Measurements from ENCODE around the gene KAZN.

Gene KAZN

DNA sequence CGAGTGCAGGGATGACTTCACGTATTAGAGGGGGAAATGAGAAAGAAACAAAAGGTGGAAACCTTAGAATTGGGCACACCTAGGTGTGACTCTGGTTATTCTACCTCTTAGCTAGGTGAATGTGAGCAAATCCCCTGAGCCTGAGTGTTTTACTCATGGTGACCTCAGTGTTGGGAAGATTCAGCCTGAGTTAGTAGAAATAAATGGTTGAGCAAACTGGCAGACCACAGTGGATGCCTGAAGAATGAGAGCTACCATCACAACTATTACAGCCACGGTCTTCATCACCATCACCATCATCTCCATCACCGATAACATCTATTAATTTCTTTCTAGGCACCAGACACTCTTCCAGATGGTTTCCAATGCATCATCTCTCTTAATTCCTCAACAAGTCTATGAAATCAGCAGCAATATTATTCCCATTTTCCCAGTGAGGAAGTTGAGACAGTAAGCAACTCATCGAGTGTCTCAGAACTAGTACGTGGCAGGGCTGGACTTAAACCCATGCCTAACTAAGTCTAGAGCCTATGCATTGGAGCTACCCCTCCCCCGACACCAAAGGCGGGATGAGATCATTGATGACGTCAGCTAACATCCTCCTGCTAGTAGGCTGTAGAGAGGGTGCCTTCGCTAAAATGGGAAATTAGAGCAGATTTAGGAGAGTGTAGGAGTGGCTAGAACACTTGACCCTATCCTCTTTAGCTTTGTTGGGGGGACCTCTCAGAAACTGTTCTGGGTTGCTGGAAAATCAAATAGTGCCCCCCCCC is 7.9 kb upstream of the KAZN start:
- no peak for DNase-seq

DNA sequence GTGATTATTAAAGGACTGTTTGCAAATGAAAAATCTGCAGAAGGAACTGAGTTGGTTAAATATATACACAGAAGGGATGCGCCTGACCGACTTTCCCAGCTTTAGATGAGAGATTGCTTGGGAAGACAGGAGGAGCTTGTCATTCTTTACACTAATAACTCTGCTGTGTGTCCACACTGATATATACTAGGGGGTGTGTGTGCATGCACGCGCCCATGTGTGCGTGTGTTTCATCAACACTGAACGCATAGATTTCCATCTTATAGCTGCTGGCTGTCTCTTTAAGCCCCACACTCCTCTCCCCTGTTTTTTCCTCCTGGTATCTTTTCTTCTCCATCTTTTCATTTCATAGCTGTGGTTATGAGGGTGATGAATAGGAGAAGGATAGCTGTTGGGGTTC is 6.9 kb upstream of the KAZN start:
- DNase-seq, result no peak

DNA sequence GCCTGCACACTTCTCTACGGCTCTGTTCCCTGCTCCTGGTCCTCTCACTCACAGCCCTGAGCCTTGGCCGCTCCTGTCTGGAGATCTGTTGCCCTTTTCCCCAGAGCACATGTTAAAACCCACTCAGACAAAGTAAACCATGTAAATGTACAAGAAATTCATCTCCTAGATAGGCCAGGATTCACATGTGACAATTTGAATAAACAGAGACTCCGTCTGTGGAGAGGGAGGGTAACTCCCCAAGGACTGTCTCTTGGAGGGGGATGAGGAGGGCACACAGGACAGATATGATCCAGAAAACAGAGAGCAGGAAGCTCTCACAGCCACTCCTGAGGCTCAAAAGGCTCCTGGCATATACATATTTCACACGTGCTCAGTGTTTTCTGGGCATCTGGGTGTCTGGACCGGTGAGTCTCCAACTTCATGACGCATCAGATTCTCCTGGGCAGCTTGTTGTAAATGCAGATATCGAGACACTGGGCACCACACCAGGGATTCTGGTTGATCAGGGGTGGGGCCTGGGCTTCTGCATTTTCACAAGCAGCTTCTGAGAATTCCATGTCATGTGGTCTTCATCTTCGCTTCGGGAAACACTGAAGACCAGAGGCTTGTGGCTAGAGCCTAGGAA is 6.4 kb upstream of the KAZN start:
- DNase-seq, result no peak

DNA sequence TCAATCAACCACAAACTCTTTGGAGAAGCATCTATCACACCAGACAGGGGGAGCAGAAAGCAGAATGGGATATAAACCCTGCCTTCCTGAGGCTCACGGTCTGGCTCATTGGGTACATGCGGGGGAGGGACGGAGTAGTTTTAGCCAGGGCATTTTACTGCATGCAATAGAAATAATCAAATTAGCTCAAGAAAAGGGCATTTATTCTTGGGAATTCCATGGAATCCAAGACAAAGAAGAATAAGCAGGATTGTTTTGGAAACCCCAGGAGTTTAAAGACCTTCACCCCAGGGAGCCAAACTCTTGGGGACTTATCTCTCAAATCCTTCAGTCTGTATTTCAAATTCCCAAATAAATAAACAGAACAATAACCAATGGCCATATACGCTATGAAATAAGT is 5.2 kb upstream of the KAZN start:
- DNase-seq, result no peak

DNA sequence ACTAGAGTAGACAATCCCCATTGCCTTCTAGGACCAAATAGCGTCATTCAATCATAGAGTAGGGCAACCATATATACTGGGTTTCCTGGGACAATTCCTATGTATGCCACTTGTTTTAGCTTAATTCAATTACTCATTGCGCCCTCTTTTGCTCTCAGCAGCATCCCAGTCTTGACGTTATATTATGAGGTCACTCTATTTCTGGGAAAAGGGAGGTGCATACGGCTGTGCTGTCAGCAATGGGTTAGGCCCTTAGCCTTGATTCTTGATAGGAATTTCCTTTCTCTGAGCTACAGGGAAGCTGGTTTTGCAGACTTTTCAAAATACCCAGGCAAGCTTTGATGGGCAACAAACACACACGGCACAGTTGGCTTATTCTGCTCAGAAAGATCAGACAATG is 4.4 kb upstream of the KAZN start:
- no peak for DNase-seq

DNA sequence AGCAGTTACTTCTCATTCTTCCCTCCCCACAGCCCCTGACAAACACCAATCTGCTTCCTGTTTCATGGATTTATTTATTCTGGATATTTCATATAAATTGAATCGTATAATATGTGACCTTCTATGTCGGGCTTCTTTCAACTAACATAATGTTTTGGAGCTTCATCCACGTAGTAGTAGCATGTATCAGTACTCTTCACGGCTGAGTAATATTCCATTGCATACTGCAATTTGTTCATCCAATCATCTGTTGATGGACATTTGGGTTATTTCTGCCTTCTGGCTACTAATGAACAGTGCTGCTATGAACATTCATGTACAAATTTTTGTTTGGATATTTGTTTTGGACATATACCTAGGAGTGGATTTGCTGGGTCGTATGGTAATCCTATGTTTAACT is 1.9 kb upstream of the KAZN start:
- DNase-seq, result no peak

DNA sequence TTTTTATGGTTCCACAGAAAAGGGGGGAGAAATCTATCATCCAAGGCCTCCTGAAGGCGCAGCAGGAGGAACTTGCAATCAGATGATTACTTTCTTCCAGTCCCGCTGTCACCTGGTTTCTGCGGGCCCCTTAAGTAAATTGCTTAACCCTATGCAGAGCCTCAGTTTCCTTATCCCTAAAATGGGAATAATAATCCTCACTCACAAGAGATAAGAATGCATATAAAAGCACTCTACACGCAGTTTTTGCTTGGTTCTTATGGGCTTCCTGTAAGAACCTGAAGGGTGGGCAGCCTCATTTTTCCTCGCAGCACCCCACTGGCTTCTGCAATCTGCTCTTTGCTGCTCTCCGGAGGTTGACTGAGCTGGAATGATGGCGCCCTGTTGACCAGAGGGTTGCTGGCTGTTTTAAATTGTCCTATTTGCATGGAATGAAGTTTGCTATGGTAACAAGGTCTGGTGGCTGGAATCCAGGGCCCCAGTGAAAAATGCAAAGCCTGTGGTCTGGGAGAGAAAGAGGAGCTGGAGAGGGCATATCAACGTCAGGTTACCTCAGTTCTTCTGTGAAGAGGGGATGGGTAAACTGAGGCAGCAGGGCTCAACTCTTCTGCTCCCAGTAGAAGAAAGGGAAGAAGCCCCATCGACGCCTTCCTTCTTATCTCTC is 1.0 kb upstream of the KAZN start:
- no peak for DNase-seq

DNA sequence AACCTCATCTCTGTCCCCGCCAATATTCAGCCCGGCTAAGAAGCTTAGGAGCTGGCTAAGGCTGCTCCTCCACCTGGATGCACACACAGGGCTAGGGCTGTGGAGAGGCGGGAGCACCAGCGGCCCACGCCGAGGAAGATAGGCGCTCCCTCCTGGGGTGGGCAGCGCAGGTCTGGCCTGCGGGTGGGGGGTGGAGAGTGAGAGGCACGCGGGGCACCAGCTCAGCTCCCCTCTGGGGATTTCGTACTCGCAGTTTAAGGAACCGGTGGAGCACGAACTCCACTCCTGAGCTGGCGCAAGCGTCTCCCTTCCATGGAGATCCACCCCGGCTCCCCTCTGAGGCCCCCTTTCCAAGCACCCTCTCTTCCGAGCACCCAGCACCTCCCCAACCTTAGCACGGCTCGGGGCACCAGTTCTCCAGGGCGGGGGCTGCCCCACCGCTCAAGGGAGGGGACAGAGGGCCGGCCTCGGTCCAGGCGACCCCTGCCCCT is 433 bp upstream of the KAZN start:
- no peak for DNase-seq

DNA sequence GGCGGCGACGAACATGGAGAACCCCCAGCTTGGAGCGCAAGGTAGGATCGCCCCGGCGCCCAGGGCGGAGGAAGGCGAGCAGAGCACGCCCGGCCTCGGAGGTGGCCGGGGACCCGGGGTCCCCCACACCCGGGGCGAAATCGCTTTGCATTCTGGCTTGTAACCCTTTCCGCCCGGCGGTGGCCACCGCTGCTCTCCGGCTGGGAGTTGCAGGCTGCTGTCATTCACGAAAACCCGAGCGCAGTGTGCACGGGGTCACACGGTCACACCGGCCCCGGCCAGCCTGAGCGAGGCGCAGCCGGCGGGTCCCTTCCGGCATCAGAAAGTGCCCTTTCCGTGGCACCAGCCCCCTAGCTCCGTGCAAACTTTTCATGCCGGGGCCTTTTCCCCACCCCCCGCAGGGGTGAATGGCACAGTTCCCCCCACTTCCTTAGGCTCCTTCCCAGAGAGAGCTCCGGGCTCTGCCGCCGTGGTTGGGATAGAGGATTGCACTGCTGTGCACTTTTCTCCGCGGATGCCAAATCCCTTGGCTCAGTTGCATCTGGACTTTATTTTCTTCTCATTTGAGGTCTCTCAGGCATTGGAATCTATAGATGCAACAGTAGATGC is 802 bp downstream of the KAZN start:
- no peak for DNase-seq

DNA sequence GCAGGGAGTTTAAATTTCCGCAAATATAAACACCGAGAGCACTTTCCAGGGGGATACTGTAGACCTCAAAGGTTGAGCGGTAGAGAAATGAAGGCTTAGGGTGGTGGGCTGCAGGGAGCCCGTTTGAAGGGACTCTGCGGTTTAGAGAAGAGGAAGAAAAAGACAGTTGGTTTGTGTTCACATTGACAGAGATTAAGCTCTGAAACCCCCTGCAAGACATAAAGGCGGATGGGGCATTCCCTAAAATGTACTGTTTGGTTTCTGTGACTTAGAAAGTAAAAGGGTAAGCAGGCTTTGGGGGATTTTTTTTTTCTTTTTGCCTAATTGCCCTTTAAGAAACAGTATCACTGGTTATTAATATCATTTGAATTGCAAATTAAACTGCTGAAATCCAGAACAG is 1.3 kb downstream of the KAZN start:
- no peak for DNase-seq

DNA sequence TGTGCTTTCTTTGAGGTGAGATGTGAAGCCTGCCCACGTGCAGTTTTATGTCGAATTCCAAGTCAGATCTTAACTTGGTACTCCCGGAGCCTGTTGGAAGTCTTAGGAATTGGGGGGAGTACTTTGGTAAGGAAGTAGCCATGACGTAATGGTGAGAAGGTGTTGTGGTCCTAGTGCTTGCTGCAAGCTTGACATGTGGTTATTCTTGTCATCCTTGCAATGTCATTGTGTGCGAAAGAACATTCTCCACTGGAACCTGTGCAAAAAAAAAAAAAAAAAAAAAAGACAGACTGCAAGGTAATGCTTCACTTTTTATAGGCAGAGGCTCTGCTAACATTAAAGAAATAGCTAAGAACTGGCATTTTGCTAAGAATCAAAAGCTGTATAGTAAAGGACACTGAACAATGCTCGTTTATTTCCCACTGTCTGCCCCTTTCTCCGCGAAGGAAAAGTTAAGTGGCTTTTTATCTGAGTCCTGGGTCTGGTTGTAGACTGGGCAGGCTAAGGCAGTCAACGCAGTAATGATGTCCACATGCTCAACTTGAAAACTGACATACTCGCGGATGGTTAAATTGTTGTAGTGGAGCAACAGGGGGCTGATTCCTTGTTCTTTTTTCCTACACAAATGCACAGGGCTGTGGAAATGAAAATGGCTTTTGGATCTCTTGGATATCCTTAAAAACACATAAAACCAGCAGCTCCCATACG is 2.1 kb downstream of the KAZN start:
- no peak for DNase-seq

DNA sequence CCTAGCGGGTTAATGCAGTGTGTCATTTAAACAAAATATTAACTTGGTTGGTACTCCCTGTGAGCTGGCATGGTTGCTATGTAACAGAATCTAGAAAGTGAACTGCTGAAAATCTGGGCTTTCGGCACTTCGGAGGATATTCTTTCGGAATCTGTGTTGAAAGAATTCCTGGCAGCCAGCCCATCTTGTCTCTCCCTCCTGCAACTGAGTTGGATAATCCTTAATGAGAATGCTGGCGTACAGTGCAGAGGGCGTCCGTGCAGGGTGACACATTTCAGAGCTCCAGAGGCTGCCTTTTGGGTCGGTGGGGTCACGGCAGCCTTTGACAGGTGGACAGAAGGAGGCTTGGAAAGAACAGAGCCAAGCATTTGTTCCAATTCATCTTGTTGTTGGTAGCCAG is 3.7 kb downstream of the KAZN start:
- DNase-seq, result no peak

DNA sequence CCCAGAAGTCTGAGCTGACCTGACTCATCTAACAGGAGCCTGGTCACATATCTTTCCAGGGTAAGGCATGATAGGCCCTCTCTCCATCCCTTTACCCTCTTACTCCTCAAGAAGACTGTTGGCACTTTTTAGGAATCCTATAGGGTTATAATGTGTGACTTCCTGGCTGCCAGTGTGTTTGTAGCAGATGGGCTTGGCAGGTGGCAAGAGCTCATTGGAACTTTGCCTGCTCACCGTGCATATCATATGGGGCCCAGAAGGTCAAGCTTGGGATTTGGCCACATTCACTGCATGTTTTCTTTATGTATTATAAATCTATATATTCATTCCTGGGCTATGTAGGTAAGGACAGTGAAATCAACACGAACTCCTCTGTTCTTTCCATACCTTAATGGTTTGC is 5.2 kb downstream of the KAZN start:
- DNase-seq, result no peak

DNA sequence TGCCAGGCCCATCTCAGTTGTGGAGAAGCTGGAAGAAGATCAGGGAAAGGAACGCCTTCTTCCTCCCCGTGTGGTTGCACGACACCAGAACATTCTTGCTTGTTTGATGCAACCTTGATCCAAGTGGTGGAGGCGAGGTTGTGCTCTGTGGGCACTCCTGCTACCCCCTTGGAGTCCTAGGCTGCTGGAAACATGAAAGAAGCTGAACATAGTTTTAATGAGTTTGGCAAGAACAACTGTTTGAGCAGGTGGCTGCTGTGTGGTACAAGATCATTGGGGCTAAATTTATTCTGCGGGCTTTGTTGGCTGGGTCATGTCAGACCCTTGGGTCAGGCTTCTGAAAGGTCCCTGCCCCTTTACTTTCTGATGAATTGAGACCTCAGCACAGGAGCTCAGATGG is 5.9 kb downstream of the KAZN start:
- no peak for DNase-seq

DNA sequence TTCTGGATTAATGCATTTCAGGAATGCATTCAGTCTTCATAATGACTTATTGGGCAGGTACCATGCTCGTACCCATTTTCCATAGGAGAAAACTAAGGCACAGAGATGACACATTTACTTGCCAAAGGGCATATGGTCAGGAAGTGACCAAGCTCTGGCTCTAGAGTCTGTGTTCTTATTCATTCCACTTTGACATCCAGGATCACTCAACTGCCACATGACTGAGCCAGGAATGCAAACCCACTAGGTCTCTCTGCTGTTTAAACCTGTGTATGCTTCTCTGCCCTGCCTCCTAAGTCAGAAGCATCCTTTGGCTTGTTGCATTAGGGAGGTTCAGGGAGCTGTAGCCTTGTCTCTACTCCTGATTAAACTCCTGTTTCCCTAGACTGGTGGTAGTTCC is 7.5 kb downstream of the KAZN start:
- DNase-seq, result no peak

DNA sequence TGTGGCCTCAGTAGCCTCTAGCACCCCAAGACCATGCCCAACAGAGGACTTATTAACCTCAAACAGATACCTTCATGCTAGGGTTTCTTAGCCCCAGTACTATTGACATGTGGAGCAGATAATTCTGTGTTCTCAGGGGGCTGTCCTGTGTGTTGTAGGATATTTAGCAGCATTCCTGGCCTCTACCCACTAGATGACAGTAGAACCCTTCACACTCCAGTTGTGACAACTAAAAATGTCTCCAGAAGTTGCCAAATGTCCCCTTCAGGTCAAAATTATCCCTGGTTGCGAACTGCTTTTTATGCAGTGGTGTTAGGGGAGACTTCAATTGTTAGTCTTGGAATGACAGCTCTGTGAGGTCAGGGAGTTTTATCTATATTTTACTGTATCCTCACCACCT is 8.1 kb downstream of the KAZN start:
- DNase-seq, result no peak

DNA sequence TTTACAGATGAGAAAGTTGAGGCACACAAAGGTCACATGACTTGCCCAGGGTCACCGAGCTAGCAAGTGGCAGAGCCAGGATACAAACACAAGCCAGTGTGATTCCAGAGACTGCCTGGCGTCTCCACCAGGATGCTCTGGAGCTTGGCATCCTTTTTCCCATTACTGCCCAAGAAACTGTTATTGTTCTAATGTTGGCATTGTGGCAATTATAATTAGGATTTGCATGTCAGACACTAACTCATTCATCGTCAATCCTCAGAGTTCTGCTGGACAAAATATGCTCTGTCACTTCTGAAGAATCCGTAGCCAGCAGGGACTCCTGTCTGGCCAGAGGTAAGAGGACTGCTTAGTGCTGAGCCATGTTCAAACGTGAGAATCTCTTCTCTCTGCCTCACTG is 8.8 kb downstream of the KAZN start:
- DNase-seq, result no peak

DNA sequence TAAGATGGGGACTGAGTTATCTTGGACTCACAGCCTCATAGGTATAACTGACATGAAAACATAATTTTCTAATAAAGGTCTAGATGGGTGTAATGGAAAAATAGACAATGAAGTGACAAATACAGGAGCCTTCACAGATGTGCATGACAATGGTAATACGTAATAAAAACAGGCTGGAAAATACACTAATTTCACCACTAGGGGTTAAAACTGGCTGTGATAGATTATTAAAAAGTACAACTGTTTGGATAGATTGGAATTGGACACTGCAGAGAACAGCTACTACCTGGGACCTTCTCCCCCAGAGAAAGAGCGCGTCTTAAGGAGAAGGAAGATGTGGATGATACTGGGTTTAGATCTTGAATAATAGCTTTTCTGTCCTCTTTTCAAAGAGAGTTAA is 9.8 kb downstream of the KAZN start:
- no peak for DNase-seq

DNA sequence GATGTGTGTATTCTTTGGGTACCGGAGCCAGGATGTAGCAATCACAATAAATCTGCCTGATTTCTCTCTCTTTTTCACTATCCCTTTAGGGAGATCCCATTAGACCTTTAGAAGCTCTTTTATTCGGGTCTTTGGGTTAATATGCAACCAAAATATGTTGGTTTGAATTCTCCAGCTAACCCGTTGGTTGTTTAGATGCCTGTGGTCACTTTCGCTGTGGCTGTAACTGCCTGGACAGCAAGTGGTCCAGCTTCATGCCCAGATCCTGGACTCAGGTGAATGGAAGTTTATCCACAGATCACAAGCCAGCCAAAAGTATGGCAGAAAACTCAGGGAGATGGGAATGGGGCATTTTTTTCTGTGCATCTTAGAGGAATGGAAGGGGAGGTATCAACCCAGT is 12.3 kb downstream of the KAZN start:
- no peak for DNase-seq

DNA sequence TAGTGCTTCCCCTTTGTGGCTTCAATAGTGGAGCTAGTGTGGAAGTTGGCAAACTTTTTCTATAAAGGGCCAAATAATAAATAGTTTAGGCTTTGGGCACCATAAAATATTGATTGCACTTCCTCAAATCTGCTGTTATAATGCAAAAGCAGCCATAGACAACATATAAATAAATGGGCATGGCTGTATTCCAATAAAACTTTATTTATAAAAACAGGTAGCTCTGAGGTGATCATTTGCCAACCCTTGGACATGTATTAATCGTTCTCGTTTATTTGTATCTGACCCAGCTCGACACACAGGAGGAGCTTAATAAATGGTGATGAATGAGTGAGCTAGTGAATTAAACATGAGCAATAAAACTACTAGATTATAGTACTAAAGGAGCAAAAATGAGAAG is 13.3 kb downstream of the KAZN start:
- DNase-seq, result no peak

DNA sequence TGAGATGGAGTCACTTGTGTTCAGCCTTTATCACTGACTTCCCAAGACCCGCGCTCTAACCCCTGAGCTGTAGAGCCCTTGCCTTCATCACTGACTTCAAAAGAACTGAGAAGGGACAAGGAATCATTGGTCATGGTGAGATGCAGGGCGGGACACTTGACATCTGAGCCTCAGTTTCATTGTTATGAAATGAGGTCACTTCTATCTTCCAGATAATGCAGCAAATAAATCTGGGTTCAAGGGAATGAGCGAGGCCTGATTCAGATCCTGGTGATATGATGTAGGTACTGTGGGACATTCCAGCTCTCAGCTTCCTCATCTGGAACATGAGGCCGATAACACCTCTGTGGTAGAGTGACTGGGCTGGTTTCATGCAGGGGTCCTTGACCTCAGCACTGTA is 13.8 kb downstream of the KAZN start:
- DNase-seq, result no peak

DNA sequence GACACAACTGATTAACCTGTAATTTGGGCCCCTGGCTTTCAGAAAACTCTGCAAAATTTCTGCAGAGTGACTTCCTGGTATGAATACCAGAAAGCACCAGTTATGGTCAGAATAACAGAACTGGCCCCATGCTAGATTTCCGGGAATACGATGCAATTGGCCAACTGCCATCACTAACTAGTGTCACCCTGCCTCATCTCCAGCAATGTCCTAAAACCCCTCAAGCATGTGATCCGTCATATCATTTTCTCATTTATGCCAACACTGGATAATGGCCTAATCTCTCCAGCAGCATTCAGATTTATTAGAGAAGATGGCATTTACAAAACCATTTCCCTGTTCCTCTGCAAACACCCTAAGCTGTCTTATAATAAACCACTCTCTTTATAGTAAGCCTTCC is 15.4 kb downstream of the KAZN start:
- DNase-seq, result no peak

DNA sequence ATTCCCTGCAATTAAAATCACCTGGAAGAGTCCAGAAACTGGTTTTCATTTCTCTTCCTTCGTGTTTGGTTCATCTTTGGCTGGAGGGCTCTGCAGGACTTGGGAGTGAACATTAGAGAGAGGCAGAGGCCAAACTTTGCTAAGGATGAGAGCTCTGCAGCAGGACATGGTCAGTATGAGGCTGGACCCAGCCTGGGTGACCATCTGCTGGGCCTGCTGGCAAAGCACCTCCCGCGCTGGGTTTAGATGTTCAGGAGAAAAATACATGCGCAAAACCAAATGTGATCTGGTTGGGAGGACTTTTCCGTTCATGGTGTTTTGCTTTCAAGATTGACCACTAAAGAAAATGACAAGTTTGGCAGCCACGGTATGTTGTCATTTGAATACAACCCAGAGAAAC is 15.9 kb downstream of the KAZN start:
- no peak for DNase-seq

All from NCI-H510A (cell line).